ENCODE data around the gene SMARCA2.

SMARCA2 gene

GRCh38 chr9:2157277-2158110 lies 142.3 kb downstream of the SMARCA2 start:
- H3K36me3 ChIP-seq (ENCODE audit: insufficient read depth, low read length) = no peaks in the 10 kb centered on the region
- no peaks in the 10 kb centered on the region for H3K9me3 ChIP-seq (ENCODE audit: low read depth, low read length)
- H3K4me3 ChIP-seq = peak overlapping the region; percentile 78
- DNase-seq (ENCODE audit: low read depth, low spot score) = no peak
- H3K27ac ChIP-seq = peak overlapping the region; percentile 88
- no peak for TF ChIP-seq POLR2AphosphoS5 (IDR thresholded peaks at IDR 0.05; ENCODE audit: borderline replicate concordance, low read depth, low read length)
- no peak for TF ChIP-seq FOXP2 (optimal IDR thresholded peaks at IDR 0.05; ENCODE audit: control extremely low read depth, extremely low read length, insufficient read depth)
- no peak for TF ChIP-seq EZH2 (IDR thresholded peaks at IDR 0.05)
- peak overlapping the region; percentile 74 for H3K9ac ChIP-seq (ENCODE audit: insufficient read length)

DNA sequence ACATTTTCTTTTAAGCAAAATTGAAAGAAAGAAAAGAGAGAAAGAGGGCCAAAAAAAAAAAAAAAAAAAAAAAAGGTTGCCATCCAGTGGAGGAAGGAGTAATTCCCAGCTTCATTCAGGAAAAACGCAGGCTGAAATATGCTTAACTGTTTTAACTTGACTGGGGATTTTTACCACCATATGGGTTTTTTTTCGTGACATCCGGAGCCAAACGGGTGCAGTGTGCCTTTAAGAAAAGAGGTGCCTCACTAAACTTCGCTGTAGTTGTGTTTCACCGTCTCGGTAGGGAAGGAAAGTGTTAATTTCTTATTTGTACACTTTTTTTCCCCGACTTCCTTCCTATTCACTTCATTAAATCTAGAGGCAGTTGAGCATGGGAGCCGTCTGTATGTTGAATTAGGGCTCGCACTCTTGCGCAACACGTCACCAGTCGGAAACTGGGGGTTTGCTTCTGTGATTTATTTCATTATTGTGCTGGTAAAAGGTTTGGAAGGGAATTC lies 143.0 kb downstream of the SMARCA2 start:
- Histone ChIP-seq H3K9me3 (ENCODE audit: low read depth, low read length) (no peaks in the 10 kb centered on the region), H3K4me3 (peak overlapping the region; percentile 78), H3K36me3 (ENCODE audit: insufficient read depth, low read length) (no peaks in the 10 kb centered on the region), H3K9ac (ENCODE audit: insufficient read length) (peak overlapping the region; percentile 74), H3K27ac (peak overlapping the region; percentile 88)
- TF ChIP-seq POLR2AphosphoS5 (IDR thresholded peaks at IDR 0.05; ENCODE audit: borderline replicate concordance, low read depth, low read length) = peak; percentile 62; the same call in 1 of the 2 replicates
- no peak for TF ChIP-seq EZH2 (IDR thresholded peaks at IDR 0.05)
- DNase-seq (ENCODE audit: low read depth, low spot score) = peak; percentile 66

- peak overlapping the region; percentile 88 for H3K27ac ChIP-seq
- DNase-seq (ENCODE audit: low read depth, low spot score) = no peak
- TF ChIP-seq POLR2AphosphoS5 (IDR thresholded peaks at IDR 0.05; ENCODE audit: borderline replicate concordance, low read depth, low read length) (no peak), EZH2 (IDR thresholded peaks at IDR 0.05) (no peak), FOXP2 (optimal IDR thresholded peaks at IDR 0.05; ENCODE audit: control extremely low read depth, extremely low read length, insufficient read depth) (no peak)
- no peaks in the 10 kb centered on the region for H3K36me3 ChIP-seq (ENCODE audit: insufficient read depth, low read length)
- peak overlapping the region; percentile 74 for H3K9ac ChIP-seq (ENCODE audit: insufficient read length)
- peak overlapping the region; percentile 78 for H3K4me3 ChIP-seq
- H3K9me3 ChIP-seq (ENCODE audit: low read depth, low read length) = no peaks in the 10 kb centered on the region
Measured at GRCh38 chr9:2158766-2159430, 143.8 kb downstream of the SMARCA2 start.

GRCh38 chr9:2159521-2160454 lies 144.6 kb downstream of the SMARCA2 start:
- H3K9ac ChIP-seq (ENCODE audit: insufficient read length) = peak overlapping the region; percentile 74
- H3K36me3 ChIP-seq (ENCODE audit: insufficient read depth, low read length) = no peaks in the 10 kb centered on the region
- no peaks in the 10 kb centered on the region for H3K9me3 ChIP-seq (ENCODE audit: low read depth, low read length)
- no peak for TF ChIP-seq FOXP2 (optimal IDR thresholded peaks at IDR 0.05; ENCODE audit: control extremely low read depth, extremely low read length, insufficient read depth)
- no peak for TF ChIP-seq EZH2 (IDR thresholded peaks at IDR 0.05)
- TF ChIP-seq POLR2AphosphoS5 (IDR thresholded peaks at IDR 0.05; ENCODE audit: borderline replicate concordance, low read depth, low read length) = no peak
- no peak for DNase-seq (ENCODE audit: low read depth, low spot score)
- peak overlapping the region; percentile 88 for H3K27ac ChIP-seq
- peak overlapping the region; percentile 78 for H3K4me3 ChIP-seq

DNA sequence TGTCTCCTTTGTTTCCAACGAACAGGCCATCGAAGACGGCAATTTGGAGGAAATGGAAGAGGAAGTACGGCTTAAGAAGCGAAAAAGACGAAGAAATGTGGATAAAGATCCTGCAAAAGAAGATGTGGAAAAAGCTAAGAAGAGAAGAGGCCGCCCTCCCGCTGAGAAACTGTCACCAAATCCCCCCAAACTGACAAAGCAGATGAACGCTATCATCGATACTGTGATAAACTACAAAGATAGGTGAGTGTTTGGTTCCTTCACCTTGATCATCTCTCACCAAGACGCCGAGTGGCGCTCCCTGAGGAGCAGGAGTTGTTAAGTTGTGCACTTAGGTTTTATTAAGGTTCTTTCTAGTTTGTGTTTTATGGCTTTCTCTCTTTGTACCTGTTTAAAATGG lies 146.5 kb downstream of the SMARCA2 start:
- Histone ChIP-seq H3K9ac (ENCODE audit: insufficient read length) (no peak overlapping the region), H3K4me3 (no peak overlapping the region), H3K27ac (no peak overlapping the region), H3K9me3 (ENCODE audit: low read depth, low read length) (no peaks in the 10 kb centered on the region), H3K36me3 (ENCODE audit: insufficient read depth, low read length) (no peaks in the 10 kb centered on the region; the same call in 1 of the 2 replicates)
- no peak for DNase-seq (ENCODE audit: low read depth, low spot score)
- no peak for TF ChIP-seq FOXP2 (optimal IDR thresholded peaks at IDR 0.05; ENCODE audit: control extremely low read depth, extremely low read length, insufficient read depth)
- no peak for TF ChIP-seq POLR2AphosphoS5 (IDR thresholded peaks at IDR 0.05; ENCODE audit: borderline replicate concordance, low read depth, low read length)
- no peak for TF ChIP-seq EZH2 (IDR thresholded peaks at IDR 0.05)

GRCh38 chr9:2163231-2163885 lies 148.2 kb downstream of the SMARCA2 start:
- no peak overlapping the region for H3K9ac ChIP-seq (ENCODE audit: insufficient read length)
- no peak overlapping the region for H3K27ac ChIP-seq
- H3K4me3 ChIP-seq = no peak overlapping the region
- H3K36me3 ChIP-seq (ENCODE audit: insufficient read depth, low read length) = peaks cover 3% of the 10 kb centered on the region; the same call in 1 of the 2 replicates
- DNase-seq (ENCODE audit: low read depth, low spot score) = no peak
- no peaks in the 10 kb centered on the region for H3K9me3 ChIP-seq (ENCODE audit: low read depth, low read length)
- TF ChIP-seq POLR2AphosphoS5 (IDR thresholded peaks at IDR 0.05; ENCODE audit: borderline replicate concordance, low read depth, low read length) (no peak), EZH2 (IDR thresholded peaks at IDR 0.05) (no peak), FOXP2 (optimal IDR thresholded peaks at IDR 0.05; ENCODE audit: control extremely low read depth, extremely low read length, insufficient read depth) (no peak)

DNA sequence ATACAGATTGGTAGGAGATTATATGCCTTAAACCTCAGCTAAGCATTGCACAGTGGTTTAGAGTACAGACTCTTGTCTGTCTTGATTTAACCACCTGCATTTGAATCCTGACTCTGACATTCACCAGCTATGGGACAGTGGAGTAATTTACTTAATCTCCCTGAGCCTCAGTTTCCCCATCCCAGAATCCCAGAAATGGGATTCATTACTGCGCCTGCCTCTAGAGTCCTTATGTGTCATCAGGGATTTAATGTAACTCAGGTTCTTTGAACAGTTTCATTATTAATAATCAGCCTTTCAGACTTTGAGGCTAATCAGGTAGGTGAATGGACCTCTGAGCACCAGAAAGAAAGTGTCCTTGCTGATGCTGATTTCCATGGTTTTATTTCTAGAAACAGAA lies 149.1 kb downstream of the SMARCA2 start:
- no peak overlapping the region for H3K9ac ChIP-seq (ENCODE audit: insufficient read length)
- no peak overlapping the region for H3K4me3 ChIP-seq
- no peaks in the 10 kb centered on the region for H3K9me3 ChIP-seq (ENCODE audit: low read depth, low read length)
- no peak for DNase-seq (ENCODE audit: low read depth, low spot score)
- H3K36me3 ChIP-seq (ENCODE audit: insufficient read depth, low read length) = peaks cover 3% of the 10 kb centered on the region; the same call in 1 of the 2 replicates
- H3K27ac ChIP-seq = no peak overlapping the region
- TF ChIP-seq FOXP2 (optimal IDR thresholded peaks at IDR 0.05; ENCODE audit: control extremely low read depth, extremely low read length, insufficient read depth) (no peak), EZH2 (IDR thresholded peaks at IDR 0.05) (no peak), POLR2AphosphoS5 (IDR thresholded peaks at IDR 0.05; ENCODE audit: borderline replicate concordance, low read depth, low read length) (no peak)
